Smooth muscle cell (in vitro differentiated cells): ENCODE data around the gene EBF4. TPM values are rescaled to one million over a fixed set of nuclear protein-coding genes. Genes with fewer than 3 reads are reported as not detected.
"Not testable (repeated sequence)": the region's sequence is repeated elsewhere in the genome, so short reads cannot be mapped to it uniquely, and the experiment has no call there.

ENCODE experiments used
- DNase-seq: peaks from one replicate; lab custom pipeline; 2025; ENCODE audit not compliant: unreplicated experiment; lab: John Stamatoyannopoulos, UW
- H2AFZ ChIP-seq: fragments of 200-600 bp; sonication (generic); 2 replicates; pipeline ENCODE4 v1.6.0; 2016; ENCODE audit warnings: antibody characterized with exemption, low read depth, mild to moderate bottlenecking
- H3F3A ChIP-seq: fragments of 200-600 bp; sonication (generic); 2 replicates; pipeline ENCODE4 v1.6.0; 2017; ENCODE audit warnings: antibody characterized with exemption, low read depth
- H3K27ac ChIP-seq: fragments of 200-600 bp; sonication (generic); 2 replicates; pipeline ENCODE4 v1.5.1; 2016; ENCODE audit warnings: low read depth, mild to moderate bottlenecking
- H3K27me3 ChIP-seq: fragments of 200-600 bp; sonication (generic); 2 replicates; pipeline ENCODE4 v1.6.1; 2016; ENCODE audit warnings: low read depth, mild to moderate bottlenecking
- H3K36me3 ChIP-seq: fragments of 200-600 bp; sonication (generic); 2 replicates; pipeline ENCODE4 v1.5.1; 2016; ENCODE audit warnings: low read depth
- H3K4me1 ChIP-seq: fragments of 200-600 bp; sonication (generic); 2 replicates; pipeline ENCODE4 v1.5.1; 2016; ENCODE audit warnings: low read depth
- H3K4me2 ChIP-seq: fragments of 200-600 bp; sonication (generic); 2 replicates; pipeline ENCODE4 v1.6.0; 2016; ENCODE audit warnings: mild to moderate bottlenecking
- H3K4me3 ChIP-seq: fragments of 200-600 bp; sonication (generic); 2 replicates; pipeline ENCODE4 v1.5.1; 2016; ENCODE audit warnings: mild to moderate bottlenecking
- H3K79me2 ChIP-seq: fragments of 200-600 bp; sonication (generic); 2 replicates; pipeline ENCODE4 v1.6.0; 2016; ENCODE audit warnings: low read depth, mild to moderate bottlenecking
- H3K9ac ChIP-seq: fragments of 200-600 bp; sonication (generic); 2 replicates; pipeline ENCODE4 v1.6.0; 2016; ENCODE audit warnings: low read depth
- H3K9me3 ChIP-seq: fragments of 200-600 bp; sonication (generic); replicated peaks from 2 replicates; pipeline ENCODE4 v1.5.1; 2016; ENCODE audit warnings: low read depth
- H4K20me1 ChIP-seq: fragments of 200-600 bp; sonication (generic); 2 replicates; pipeline ENCODE4 v1.6.0; 2016; ENCODE audit warnings: low read depth
- CTCF ChIP-seq: fragments of 200-600 bp; sonication (generic); IDR thresholded peaks from 2 replicates; pipeline ENCODE4 v1.5.1; 2017; ENCODE audit warnings: borderline replicate concordance, mild to moderate bottlenecking, antibody characterized with exemption; ENCODE audit not compliant: insufficient read depth, poor library complexity, severe bottlenecking
- WGBS: methylation state at CpG from one replicate; pipeline ENCODE4 v1.1.7; 2016; ENCODE audit warnings: low lambda C conversion rate; 5-methylcytosine and 5-hydroxymethylcytosine counted together
- polyA plus RNA-seq: library from polyadenylated mRNA; unstranded; fragments of >200 nt; fragmentation: Nextera tagmentation; extraction: Ambion mirVana; gene quantifications from 2 replicates; pipeline ENCODE4 v1.2.1, GENCODE V29; 2016
- total RNA-seq: library from RNA; depleted of rRNA; stranded (reverse); fragments of >200 nt; gene quantifications from 2 replicates; pipeline ENCODE4 v1.2.3, GENCODE V29; 2014

The EBF4 gene
- total and polyA plus RNA-seq, 2 experiments from 2014 or later = 8.2 to 19.0 TPM

DNA sequence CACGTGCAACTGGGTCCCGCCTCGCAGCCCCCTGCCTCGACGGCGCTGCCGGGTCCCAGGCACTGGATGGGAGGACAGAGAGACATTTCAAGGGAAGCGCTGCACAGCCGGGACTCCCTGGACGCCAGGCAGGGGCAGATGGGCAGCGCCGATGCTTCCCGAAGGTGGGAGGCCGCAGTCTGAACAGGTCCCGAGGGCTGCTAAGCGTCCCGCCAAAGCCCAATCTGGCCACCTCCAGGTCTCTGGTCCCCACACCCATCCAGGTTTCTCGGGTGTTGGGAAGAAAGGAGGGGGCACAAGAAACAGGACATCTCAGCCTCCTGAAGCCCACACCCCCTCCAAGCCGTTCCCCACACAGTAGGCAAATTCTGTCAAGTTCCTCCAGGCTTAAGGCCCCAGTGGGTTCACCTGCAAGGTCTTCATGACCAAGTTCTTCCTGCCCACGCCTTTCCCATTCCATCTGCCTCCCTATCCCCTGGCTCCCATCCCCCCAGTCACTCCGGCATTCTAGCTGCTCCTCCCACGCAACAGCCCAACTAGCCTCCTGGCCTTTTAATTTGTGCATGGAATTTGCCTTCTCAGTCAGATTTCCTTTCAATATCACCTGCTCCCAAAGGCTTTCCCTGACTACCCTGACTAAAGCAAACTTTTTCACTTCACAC lies 113.2 kb downstream of the EBF4 start:
- Histone ChIP-seq H3K9me3 (no peaks in the 10 kb centered on the region), H3K27me3 (peaks cover 44% of the 10 kb centered on the region), H3K27ac (no peak overlapping the region), H3K4me1 (peaks cover 6% of the 10 kb centered on the region), H2AFZ (no peak overlapping the region), H3K36me3 (no peaks in the 10 kb centered on the region), H3K79me2 (no peaks in the 10 kb centered on the region), H3K4me3 (no peak overlapping the region), H3F3A (no peaks in the 10 kb centered on the region), H3K9ac (no peak overlapping the region), H4K20me1 (no peaks in the 10 kb centered on the region), H3K4me2 (peak overlapping the region; percentile 54)
- 48% methylated on average over 22 of the region's 22 CpGs for WGBS
- TF ChIP-seq CTCF = no peak
- no peak for DNase-seq

DNA sequence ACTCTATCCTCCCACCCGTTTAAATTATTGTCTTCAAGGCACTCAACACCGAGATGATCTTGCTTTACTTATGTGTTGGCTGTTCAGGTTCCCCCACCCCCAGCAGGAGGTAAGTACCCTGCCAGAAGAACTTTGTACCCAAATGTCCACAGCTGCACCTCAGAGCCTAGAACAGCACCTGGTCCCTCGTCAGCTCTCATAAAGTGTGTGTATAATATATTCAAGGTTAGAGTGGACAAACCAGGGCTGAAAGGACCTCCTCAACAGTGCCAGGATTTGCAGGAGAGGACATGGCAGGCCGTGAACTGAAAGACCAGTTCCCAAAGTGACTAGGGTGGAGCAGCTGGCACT lies 113.7 kb downstream of the EBF4 start:
- H3K4me3 ChIP-seq = no peak overlapping the region
- H3K27ac ChIP-seq = no peak overlapping the region
- WGBS = 78% methylated on average over 4 of the region's 4 CpGs
- no peaks in the 10 kb centered on the region for H3K36me3 ChIP-seq
- DNase-seq = no peak
- H3K4me1 ChIP-seq = peaks cover under 1% of the 10 kb centered on the region
- peaks cover 39% of the 10 kb centered on the region for H3K27me3 ChIP-seq
- no peaks in the 10 kb centered on the region for H3K9me3 ChIP-seq
- H3F3A ChIP-seq = no peaks in the 10 kb centered on the region
- H3K79me2 ChIP-seq = no peaks in the 10 kb centered on the region
- H4K20me1 ChIP-seq = no peaks in the 10 kb centered on the region
- no peak for TF ChIP-seq CTCF
- H3K4me2 ChIP-seq = no peak overlapping the region
- no peak overlapping the region for H2AFZ ChIP-seq
- no peak overlapping the region for H3K9ac ChIP-seq

DNA sequence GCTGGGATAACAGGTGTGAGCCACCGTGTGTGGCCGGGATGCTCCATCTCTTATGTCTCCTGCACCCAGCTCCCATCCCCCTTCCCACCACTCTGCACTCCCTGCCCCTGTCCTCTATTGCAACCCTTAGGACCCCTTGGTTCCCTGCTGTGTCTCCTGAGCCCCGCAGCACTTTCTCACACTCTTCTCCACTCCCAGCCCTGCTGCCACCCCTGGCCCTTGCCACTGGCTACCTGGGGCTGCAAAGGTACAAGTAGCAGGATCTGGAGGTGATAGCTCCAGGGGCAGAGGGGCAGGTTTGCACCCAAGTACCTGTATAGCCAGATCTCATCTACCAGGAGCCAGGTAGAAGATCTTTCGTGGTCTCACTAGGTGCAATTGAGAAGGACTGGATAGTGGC lies 114.4 kb downstream of the EBF4 start:
- Histone ChIP-seq H3K9ac (no peak overlapping the region), H3K4me3 (no peak overlapping the region), H3K9me3 (no peaks in the 10 kb centered on the region), H3K4me2 (no peak overlapping the region), H3K27ac (no peak overlapping the region), H3K27me3 (peaks cover 33% of the 10 kb centered on the region), H2AFZ (no peak overlapping the region), H4K20me1 (no peaks in the 10 kb centered on the region), H3K79me2 (no peaks in the 10 kb centered on the region), H3K4me1 (no peaks in the 10 kb centered on the region), H3K36me3 (no peaks in the 10 kb centered on the region), H3F3A (no peaks in the 10 kb centered on the region)
- no peak for DNase-seq
- no peak for TF ChIP-seq CTCF
- 97% methylated on average over 4 of the region's 4 CpGs for WGBS

DNA sequence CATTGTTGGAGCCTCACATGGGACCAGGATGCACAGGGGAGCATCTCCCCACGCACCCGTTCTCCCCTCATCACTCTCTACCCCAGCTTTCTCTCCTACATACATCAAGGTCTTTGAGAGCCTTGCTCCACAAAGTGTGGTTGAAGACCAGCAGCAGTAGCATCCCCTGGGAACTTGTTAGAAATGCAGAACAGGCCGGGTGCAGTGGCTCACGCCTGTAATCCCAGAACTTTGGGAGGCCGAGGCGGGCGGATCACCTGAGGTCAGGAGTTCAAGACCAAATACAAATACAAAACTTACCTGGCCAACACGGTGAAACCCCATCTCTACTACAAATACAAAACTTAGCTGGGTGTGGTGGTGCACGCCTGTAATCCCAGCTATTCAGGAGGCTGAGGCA lies 115.3 kb downstream of the EBF4 start:
- not testable (repeated sequence) for H3K4me3 ChIP-seq, H3K36me3 ChIP-seq, H3F3A ChIP-seq, H2AFZ ChIP-seq, H3K4me2 ChIP-seq, H3K4me1 ChIP-seq, H3K9ac ChIP-seq, H3K79me2 ChIP-seq, H3K9me3 ChIP-seq, H4K20me1 ChIP-seq, DNase-seq, H3K27ac ChIP-seq
- 95% methylated on average over 9 of the region's 9 CpGs for WGBS
- peaks cover 24% of the 10 kb centered on the region for H3K27me3 ChIP-seq
